Amniotic stem cell (primary cell): ENCODE results near the gene MACROD1.

ENCODE experiments used
- DNase-seq: peaks from one replicate; lab custom pipeline; 2025; lab: John Stamatoyannopoulos, UW

MACROD1 gene

DNA sequence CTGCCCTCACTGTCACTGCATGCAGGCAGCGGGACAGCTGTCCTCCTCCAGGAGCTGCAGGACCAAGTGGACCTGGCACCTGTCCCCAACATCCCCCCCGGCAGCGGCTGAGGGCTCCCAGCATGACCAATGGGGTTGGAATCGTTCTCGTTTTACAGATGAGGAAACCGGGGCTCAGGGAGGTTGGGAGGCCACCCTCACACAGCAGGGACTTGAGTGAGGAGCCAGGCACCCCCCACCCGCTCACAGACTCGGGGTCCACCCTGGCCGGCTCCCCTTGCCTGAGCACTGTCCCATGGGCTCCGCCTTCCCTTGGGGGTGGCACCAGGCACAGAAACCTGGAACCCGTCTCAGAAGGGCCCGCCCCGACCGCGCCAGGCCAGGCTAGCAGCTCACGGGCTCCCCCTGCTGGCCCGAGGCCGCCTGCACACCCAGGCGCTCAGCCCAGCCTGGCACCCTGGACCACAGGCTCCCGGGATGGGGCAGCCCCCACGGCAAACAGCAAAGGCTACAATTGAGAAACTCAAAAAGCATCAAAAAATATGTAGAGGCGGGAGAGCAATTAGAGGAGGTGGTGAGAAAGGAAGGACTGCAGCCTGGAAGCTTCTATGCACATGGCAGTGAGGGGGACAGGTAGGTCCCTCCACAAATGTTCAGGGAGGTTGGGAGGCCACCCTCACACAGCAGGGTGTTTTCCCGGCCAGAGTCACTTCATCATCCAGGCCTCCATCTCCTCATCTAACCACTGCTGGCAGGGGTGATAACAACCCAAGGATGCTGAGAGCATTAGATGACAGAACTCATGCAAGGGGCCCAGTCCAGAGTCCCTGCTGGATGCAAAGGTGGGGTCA, 12.8 kb downstream of the MACROD1 start:
- DNase-seq, result no peak

DNA sequence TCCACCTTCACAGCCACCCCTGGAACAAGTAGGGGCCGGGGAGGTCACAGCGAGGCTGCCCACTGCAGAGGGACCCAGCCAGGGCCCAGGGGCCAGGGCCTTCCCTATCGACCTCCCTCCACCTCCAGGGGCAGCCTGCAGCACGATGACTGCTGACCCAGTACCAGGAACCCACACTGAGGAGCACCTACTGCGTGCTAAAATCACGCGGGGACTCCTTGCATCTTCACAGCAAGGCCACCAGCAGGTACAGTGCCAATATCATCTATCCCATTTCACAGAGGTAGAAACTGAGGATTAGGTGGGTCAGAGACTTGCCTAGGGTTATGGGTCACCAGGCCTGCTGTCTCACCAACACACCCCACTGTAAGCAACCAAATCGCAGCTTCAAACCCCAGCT, 14.6 kb downstream of the MACROD1 start:
- no peak for DNase-seq

DNA sequence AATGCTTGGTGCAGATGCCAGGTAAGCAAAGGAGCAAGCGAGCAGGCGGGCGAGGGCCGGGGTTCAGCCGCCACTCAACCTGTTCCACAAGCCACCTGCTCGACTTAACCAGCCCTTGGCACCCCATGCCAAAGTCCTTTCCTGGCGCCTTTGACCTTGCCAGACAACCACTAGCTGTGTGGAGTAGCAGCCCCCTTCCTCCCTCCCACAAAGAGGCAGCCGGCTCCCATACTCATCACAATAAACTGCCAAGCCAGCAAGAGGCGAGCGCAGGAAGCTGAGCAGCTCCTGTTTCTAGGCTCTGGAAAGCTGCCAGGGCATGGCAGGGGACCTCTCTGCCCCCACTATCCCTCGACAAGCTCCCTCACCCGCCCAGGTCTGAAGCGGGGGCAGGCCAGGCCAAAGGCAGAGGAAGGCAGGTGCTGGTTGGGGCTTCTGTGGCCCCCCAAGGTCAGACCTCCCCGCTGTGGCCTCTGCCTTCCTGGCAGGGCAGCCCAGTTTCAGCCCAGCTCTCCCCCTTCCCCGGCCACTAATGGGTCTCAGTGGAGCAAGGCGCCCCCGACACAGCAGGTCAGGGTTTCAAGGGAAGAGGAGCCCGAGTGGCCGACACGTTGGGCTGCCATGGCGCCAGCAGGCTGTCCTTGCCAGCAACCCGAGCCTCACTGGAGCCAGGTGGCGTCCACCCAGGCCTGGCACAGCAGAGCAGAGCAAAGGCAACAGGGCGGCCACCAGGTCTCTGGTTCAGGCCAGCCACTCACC, 15.3 kb downstream of the MACROD1 start:
- no peak for DNase-seq

DNA sequence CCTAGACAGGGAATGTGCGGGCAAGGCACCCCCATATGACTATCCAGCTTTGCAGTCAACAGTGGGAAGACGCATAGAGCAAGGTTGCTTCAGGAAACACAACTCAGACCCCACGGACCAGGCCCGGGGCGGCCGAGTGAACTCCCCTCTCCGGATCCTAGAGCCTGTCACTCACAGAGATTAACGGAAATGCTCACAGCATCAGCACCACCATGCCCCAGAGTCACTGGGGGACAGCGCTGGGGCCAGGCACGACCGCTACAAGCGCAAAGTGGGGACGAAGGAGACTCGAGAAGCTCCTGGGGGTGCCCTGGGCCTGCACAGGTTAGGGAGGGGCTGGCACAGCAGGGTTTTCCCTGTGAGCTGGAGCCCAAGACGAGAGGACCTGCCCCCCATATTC, 15.9 kb downstream of the MACROD1 start:
- DNase-seq, result no peak

DNA sequence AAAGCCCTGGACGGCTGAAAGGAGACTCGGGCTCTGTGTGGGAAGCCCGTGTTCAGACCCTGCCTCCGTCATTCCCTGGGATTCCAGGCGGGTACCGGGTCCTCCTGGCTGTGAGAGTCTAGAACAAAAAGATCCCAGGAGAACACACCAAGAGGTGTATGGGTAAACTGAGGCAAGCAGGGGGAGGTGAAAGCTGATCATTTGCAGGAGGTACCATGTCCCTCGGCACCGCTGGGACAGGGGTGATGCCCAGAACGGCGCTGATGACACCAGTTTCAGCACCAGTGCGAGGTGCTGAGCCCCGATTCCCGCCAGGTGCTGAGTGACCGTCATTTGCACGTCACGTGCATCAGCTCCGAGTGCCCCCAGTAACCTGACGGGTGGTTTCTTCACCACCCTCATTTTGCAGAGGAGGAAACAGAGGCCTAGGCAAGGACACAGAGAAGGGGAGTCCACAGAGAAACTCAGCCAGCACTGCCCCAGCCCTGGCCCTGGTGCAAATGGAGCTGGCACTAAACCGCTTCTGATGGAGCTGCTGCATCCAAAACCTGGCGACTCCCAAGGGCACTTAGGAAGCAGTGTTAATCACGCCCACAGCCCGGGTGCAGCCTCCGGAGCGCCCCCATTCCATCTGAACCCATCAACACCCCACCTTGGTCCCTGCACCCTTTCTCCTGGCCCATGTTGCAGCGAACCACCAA, 16.8 kb downstream of the MACROD1 start:
- no peak for DNase-seq

DNA sequence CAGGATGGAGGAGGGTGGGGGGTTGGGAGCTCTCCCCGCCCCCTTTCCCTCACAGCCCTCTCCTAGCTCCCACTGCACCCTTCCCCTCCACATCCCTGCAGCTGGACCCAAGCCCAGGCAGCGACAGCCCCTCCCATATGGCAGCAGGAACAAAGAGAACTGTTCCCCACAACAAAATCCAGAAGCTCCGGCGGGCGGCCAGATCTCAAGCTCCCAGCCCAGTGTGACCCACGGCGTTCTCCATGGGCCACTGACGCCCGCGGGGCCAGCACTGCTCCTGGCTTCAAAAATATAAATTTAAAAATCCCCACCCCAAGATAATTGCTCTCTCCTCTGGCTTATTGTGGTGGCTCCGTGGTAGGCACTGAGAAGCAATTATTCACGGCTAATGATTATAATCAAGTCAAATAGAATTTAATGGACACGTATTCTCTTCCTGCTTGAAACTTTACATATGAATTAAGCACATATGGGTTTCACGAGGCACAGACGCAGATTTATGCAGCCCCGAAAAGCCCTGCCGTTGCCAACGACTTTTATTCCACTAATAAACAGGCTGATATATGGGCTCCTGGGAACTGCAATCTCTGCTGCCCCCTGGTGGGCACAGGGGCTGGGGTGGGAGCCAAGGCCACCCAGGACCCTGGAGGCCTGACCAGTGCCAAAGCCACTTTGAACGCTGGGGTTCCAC, 17.5 kb downstream of the MACROD1 start:
- DNase-seq, result peak; percentile 32

DNA sequence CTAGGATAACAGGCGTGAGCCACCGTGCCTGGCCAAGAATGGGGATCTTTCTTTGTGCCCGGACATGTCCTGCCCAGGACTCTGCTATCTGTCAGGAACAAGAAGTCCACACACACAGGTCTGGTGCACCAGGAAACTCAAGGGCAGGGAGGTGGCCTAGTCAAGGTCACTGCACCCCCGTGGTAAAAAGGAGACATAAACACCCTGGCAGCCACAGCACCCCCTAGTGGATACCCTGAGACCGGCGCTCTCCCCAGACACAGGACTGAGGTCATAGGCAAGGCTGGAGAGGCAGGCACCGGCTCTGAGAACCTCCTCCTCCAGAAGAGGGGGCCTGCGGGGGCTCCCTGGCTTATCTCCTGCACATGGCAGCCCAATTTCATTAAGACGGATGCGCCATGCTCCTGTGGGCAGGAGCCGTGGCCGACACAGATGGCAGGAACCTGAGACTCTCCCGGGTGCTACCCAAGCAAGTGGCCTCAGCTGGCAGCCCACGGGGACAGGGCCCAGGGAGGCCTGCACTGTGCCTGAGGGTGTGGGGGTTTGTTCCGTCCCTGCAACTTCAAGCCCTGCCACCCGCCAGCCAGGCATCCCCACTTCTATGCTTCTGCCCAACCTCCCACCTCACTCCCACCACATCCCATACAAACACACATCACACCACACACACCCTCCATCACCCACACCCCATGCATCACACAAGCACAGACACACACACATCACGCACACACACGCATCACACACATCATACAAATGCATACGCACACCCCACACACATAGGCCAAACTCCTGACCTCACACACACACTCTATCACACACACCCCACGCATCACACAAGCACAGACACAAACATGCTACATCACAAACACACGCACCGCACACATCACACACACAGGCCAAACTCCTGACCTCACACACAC, 19.6 kb downstream of the MACROD1 start:
- no peak for DNase-seq

DNA sequence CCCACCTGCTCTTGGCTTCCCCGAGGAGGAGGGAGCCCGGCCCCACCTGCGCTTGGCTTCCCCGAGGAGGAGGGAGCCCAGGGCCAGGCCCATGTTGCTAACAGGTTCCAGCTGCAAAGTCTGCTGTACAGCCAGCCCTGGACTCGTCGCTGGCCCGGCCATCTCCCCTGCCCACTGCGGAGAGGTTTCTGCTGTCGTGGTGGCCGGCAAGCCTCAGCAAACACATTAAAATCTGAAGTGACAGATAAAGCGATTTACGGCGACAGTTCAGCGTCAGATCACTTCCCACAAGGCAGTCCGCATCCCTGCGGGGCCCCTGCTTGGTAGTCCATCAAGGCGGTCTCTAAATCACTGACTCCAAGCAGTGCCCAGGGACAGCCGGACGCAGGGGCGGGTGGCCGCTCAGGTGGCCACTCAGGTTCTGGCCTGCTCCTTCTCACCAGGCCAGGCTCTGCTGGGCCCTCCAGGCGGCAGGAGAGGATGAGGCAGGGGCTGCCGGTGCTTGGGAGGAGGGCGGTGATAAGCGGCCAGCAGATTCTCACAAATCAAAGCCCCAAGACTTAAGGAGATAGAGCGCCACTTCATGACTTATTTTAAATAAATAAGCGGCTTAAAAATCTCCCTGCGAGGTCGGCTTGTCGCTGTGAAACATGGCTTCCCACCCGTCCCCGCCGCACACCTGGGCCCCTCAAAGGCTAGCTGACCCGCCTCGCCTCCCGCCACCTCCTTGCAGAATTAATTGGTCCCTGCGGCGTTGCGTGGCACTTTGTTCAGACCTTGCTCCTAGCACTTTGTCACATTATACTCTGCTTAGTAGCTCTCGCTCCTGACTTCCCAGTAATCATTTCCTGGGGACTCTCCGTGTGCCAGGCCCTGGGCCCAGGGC, 21.1 kb downstream of the MACROD1 start:
- DNase-seq, result no peak

DNA sequence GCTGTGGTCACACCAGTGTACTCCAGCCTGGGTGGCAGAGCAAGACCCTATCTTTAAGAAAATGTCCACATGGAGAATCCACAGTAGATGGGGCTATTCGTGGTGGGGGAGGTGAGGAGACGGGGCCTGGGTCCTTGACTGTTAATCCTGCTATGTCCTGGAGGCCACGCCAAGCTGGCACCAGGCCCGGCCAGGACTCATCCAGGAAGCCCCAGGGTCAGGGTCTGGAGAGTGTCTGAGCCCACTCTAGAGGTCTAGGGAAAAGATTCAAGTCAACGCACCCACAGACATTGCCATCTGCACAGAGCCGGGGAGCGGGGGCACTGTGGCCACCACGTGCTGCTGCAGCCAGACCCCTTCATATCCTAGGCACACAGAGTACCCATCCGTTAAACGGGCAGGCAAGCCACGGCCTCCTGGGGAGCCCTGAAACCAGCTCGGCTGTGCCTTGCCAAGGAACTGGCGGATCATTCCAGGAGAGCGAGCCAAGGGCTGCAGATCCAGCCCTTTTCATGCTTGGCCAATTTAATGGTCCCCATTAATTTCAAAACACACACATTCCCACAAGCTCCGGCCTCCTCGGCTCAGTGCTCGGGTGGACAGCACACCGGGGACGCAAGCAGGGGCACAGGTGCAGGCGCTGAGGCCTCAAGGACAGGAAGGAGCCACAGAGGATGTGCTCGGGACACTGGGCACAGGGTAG, 24.7 kb downstream of the MACROD1 start:
- DNase-seq, result no peak

DNA sequence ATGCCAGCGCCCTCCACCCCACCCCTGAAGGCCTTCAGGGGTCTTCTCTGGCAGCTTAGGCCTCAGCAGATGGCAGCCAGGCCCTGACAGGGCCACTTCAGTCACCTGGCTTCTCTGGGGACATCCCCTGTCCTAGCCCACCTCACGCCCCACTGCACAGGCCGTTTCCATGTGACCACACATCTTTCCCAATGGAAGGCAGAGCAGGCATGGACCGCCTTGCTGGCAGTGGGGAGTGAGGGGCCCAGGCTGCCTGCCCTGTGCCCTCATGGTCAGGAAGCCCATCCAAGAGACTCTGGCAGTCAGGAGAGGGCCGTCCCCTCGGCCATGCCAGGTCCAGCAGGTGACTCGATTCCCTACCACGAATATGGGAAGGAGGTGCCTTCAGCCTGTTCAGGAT, 25.8 kb downstream of the MACROD1 start:
- DNase-seq, result no peak

DNA sequence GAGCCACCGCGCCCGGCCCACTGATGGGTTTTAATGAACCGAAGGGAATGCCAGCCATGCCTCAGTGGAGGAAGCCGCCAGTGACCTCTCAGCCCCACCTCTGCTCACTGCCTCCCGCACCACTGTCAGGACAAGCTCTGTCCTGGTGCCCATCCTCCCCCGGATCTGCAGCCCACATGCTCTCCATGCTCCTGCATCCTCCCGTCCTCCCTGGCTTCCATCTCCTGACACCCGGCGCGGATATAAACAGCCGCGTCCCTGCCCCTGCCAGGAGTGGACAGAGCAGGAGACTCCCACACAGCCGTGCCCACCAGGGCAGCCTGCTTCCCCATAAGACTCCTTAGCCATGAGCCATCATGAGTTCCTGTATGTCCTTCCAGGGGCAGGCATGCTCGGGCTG, 26.9 kb downstream of the MACROD1 start:
- no peak for DNase-seq

DNA sequence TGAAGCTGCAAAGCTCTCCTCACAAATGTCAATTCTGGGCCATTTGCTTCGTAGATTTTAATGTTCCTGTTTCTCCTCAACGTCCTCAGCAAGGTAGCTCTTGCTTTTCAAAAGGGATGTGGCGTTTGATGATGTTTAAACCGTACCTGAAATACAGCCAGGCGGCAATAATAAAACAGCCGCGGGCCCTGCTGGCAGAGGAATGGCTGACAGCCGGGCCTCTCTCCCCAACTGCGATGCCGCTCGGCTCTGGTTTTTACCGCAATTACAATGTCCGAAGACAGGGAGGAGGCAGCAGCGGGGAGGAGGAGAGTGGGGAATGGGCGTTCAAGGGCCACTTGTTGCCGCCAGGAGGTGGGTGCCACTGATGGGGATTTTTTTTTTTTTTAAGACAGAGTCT, 27.5 kb downstream of the MACROD1 start:
- no peak for DNase-seq

DNA sequence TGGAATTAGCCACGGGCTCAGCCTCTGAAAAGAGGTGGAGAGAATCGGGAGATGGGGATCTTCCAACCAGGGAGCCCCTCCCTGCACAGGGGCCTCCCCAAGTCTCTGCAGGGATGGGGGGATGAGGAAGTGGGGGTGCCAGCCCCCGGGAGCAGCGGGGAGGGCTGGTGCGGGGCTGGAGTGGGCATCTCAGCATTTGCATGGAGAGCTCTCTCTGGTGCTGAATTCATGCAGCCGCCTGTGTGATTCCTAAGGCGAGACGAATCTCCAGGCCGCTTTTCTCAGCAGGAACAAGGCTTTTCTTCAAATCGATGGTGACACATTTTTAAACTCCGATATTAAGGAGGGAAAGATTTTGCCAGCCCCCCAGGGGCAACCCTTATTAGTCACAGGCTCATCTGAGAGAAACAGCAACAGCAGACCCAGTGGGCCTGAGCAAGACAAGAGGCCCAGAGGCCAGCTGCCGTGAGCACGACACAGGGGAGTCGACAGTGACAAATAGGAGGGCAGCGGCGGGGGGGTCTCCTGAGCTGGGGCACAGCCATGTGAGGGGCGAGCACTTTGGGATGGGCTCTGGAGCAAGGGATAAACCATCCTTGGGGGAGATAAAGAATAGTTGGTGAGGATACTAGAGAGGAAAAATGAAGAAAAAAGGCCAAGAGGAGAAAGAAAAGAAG, 29.0 kb downstream of the MACROD1 start:
- DNase-seq, result no peak

DNA sequence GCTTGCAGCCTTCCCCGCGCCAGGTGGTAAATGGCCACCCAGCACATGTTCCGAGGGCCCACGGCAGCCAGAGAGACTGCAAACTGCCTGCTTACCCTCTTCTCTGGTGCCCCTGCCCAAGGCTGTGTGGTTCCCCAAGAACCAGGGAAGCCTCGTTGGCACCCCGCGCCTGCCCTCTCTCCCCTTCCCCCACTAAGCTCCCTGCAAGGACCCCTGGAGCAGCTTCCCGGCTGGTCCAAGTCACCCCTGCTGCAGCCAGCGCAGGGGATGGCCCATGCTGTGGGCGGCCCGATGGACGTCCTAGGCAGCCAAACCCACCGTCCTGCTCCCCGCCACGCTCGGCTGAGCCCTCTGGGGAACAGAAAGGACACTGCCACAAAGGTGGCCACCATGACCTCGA, 30.2 kb downstream of the MACROD1 start:
- DNase-seq, result no peak

DNA sequence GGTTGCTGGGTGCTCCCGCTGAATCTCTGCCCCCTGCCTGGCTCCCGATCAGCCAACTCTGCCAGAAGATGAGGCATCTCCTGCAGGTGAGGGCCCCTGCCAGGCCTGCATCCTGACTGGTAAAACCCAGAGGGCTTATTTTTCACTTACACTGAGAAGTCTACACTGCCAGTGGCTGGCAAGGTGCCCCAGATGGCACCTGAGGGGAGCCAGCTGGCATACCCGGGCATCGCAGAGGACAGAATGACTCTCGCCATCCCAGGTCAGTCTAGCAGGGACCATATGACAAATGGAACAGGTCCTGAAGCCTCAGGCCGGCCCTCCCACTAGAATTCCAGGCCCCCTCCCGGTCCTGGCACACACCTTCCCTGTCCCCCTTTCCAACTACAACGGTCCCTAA, 30.9 kb downstream of the MACROD1 start:
- no peak for DNase-seq

DNA sequence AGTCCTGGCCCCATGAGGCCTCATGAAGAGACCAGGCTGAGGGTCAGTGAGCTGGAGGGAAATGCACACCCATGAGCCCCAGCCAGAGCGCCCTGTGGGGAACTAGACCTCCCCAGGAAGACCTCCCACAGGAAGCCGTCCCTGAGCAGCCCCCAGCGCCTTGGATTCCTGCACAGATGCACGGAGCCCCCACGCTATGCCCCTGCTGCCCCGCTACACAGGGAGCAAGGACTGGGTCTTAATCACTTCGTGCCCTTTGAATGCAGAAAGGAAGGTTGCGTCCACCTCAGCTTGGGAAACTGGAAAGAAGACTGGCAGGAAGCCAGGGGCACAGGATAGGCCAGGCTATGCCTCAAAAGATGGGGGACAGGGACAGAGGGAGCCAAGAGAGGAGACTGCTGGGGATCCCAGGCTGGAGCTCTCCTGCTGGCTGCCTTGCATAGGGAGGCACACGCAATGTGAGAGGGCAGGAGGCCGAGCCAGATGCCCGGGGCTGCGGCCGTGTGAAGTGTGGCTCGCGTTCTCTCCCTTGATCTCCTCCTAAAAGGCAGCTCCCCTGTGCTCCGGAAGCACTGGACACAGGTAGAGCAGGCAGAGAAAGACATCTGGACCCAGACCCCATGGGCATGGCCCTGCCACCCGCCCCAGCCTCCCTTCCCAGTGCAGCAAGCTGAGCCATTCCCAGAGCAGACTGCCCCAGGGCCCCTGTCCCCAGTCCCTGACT, 32.8 kb downstream of the MACROD1 start:
- no peak for DNase-seq

DNA sequence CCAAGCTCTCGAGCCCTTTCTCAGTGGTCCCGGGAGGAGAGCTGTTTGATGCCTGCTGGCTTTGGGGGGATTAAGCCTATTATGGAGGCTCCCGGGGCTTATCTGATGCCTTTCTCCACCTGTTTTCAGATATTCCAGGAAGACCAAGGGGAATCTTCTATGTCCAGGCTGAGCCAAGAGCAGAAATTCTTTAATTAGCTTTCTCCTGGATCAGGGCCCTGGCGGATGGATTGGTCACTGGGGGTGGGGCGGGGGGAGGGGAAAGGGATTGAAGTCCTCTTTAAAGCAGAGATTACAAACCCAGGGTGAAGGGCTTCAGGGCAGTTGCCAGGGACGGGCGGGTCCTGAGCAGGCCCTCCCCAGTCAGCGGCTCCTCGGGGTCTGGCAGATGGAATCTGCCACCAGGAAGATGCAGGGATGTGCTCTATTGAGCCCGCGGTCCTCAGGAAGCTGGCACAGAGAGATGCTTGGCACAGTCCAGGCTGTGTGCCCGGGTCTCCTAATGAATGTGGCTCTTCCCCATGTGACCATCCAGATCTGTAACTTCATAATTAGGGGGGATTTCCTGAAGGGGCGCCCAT, 33.6 kb downstream of the MACROD1 start:
- no peak for DNase-seq

DNA sequence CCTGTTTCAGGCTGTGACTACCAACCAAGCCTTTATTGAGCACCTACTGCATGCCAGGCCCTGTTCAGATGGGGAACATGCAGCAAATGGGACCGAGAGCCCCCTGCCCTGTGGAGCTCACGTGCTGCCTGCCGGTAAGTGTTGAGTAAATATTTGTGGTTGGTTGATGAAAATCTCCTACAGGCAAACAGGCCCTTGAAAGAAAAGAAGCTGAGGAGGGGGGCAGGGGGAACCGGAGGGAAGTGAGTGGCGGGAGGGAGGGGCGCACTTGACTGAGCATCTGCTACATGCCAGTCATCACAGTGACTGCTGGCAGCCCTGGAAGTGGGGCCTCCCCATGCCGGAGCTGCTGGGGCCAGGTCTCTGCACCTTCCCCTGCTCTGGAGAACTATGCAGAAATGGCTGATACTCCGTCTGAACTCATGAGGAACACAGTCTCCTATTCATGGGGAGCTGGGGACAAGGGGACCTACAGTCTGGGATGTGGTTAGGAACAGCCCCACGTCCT, 34.2 kb downstream of the MACROD1 start:
- DNase-seq, result no peak
